SK-N-SH (cell line): ENCODE data around the gene PEX14. TPM values are rescaled to one million over a fixed set of nuclear protein-coding genes. Genes with fewer than 3 reads are reported as not detected.

ENCODE experiments used
- CTCF ChIA-PET: fragments of 300-600, 350-600 bp; formaldehyde crosslinking; extraction: SDS; loops from one replicate; lab custom pipeline; 2021; lab: Yijun Ruan, JAX
- POLR2A ChIA-PET: fragments of 350-600 bp; sonication (Branson Sonifier 250); formaldehyde crosslinking; extraction: SDS; loops from one replicate; lab custom pipeline; 2020; ENCODE audit warnings: antibody characterized with exemption, inconsistent platforms; lab: Yijun Ruan, JAX
- DNase-seq: peaks from one replicate; pipeline ENCODE4 v3.0.0; 2012
- H2AFZ ChIP-seq: fragments of 200-600 bp; sonication (generic); 2 replicates; pipeline ENCODE4 v1.8.1; 2016; ENCODE audit warnings: antibody characterized with exemption, mild to moderate bottlenecking, low read depth
- H3F3A ChIP-seq: fragments of 200-600 bp; sonication (generic); replicated peaks from 2 replicates; pipeline ENCODE3; 2016; ENCODE audit warnings: antibody characterized with exemption, mild to moderate bottlenecking; ENCODE audit not compliant: insufficient read depth
- H3K27ac ChIP-seq, 2 experiments: fragments of 200-500 bp in 1 of 2; fragments of 200-600 bp in 1 of 2; sonication (Bioruptor generic) in 1 of 2; sonication (generic), shearing (Covaris generic) in 1 of 2; 2 replicates each; pipeline versions ENCODE4 v1.5.1 to v1.6.1; 2014 to 2016; ENCODE audit warnings: low read depth in 2 of 2, inconsistent platforms in 1 of 2, low read length in 1 of 2, mild to moderate bottlenecking in 1 of 2, mixed read lengths in 1 of 2
- H3K27me3 ChIP-seq: fragments of 200-600 bp; sonication (generic), shearing (Covaris generic); 2 replicates; pipeline ENCODE4 v1.6.1; 2016; ENCODE audit warnings: mixed run types; ENCODE audit not compliant: insufficient read depth
- H3K36me3 ChIP-seq, 2 experiments: fragments of 200-500 bp in 1 of 2; fragments of 200-600 bp in 1 of 2; sonication (Bioruptor generic) in 1 of 2; sonication (generic) in 1 of 2; replicated peaks in 1 of 2; 2 replicates each; pipeline versions ENCODE3 to v1.5.1; 2014 to 2016; ENCODE audit warnings: low read length in 1 of 2, mild to moderate bottlenecking in 1 of 2; ENCODE audit not compliant: insufficient read depth in 2 of 2, control insufficient read depth in 1 of 2
- H3K4me1 ChIP-seq, 2 experiments: fragments of 200-500 bp in 1 of 2; fragments of 200-600 bp in 1 of 2; sonication (Bioruptor generic) in 1 of 2; sonication (generic), shearing (Covaris generic) in 1 of 2; 2 replicates each; pipeline versions ENCODE4 v1.5.1 to v1.6.1; 2014 to 2016; ENCODE audit warnings: low read depth in 1 of 2, low read length in 1 of 2, mixed run types in 1 of 2; ENCODE audit not compliant: insufficient read depth in 2 of 2, control insufficient read depth in 1 of 2
- H3K4me2 ChIP-seq: fragments of 200-600 bp; sonication (generic), shearing (Covaris generic); 2 replicates; pipeline ENCODE4 v1.6.1; 2017; ENCODE audit warnings: mixed run types
- H3K4me3 ChIP-seq, 2 experiments: fragments of 200-500 bp in 1 of 2; fragments of 200-600 bp in 1 of 2; sonication (Bioruptor generic) in 1 of 2; sonication (generic), shearing (Covaris generic) in 1 of 2; 2 replicates each; pipeline versions ENCODE4 v1.5.1 to v1.8.1; 2014 to 2016; ENCODE audit warnings: low read depth in 2 of 2, inconsistent platforms in 1 of 2, low read length in 1 of 2, mild to moderate bottlenecking in 1 of 2, mixed read lengths in 1 of 2, moderate library complexity in 1 of 2
- H3K79me2 ChIP-seq: fragments of 200-600 bp; sonication (generic); 2 replicates; pipeline ENCODE4 v1.8.1; 2017; ENCODE audit warnings: mild to moderate bottlenecking; ENCODE audit not compliant: insufficient read depth
- H3K9ac ChIP-seq: fragments of 200-600 bp; sonication (generic); 2 replicates; pipeline ENCODE4 v1.6.1; 2017; ENCODE audit warnings: mixed run types
- H3K9me2 ChIP-seq: fragments of 200-600 bp; sonication (generic); 2 replicates; pipeline ENCODE4 v1.6.1; 2017; ENCODE audit warnings: mixed run types
- H3K9me3 ChIP-seq: fragments of 200-600 bp; sonication (generic); 2 replicates; pipeline ENCODE4 v1.6.1; 2017; ENCODE audit warnings: mixed run types, mild to moderate bottlenecking, moderate library complexity
- H4K20me1 ChIP-seq: fragments of 200-600 bp; sonication (generic); 2 replicates; pipeline ENCODE4 v1.6.1; 2017; ENCODE audit warnings: mild to moderate bottlenecking, mixed run types; ENCODE audit not compliant: insufficient read depth
- EP300 ChIP-seq, 2 experiments: IDR thresholded peaks; 2 replicates each; pipeline versions ENCODE4 v1.4.0 to v1.6.1; 2012; ENCODE audit warnings: borderline replicate concordance in 1 of 2, low read depth in 1 of 2, low read length in 1 of 2
- FOXM1 ChIP-seq: IDR thresholded peaks from 2 replicates; pipeline ENCODE4 v1.4.0; 2012; ENCODE audit warnings: low read depth, mild to moderate bottlenecking
- GATA2 ChIP-seq: sonication (generic); formaldehyde crosslinking; IDR thresholded peaks from 2 replicates; pipeline ENCODE4 v1.5.0; 2020; ENCODE audit warnings: mild to moderate bottlenecking, missing genetic modification reagents
- MEF2A ChIP-seq: IDR thresholded peaks from 2 replicates; pipeline ENCODE4 v1.4.0; 2012; ENCODE audit warnings: low read depth, borderline replicate concordance
- MXI1 ChIP-seq: IDR thresholded peaks from 2 replicates; pipeline ENCODE4 v1.6.1; 2012; ENCODE audit warnings: mild to moderate bottlenecking, low read depth, low read length, improper control_type of control experiment
- NFIC ChIP-seq: IDR thresholded peaks from 2 replicates; pipeline ENCODE4 v1.4.0; 2012; ENCODE audit warnings: borderline replicate concordance
- RCOR1 ChIP-seq: fragments of 150-350 bp; IDR thresholded peaks from 2 replicates; pipeline ENCODE4 v1.6.1; 2017; ENCODE audit warnings: antibody characterized with exemption, low read length
- TCF12 ChIP-seq: IDR thresholded peaks from 2 replicates; pipeline ENCODE4 v1.4.0; 2012
- WGBS: methylation state at CpG from one replicate; pipeline ENCODE4 v1.1.6; 2017; ENCODE audit warnings: low lambda C conversion rate; 5-methylcytosine and 5-hydroxymethylcytosine counted together
- polyA plus RNA-seq, 3 experiments: library from polyadenylated mRNA; depleted of rRNA; stranded (reverse); fragments of >200 nt; gene quantifications; 2 replicates each; pipeline ENCODE4 v1.2.3, GENCODE V29; 2012
- TF ChIP-seq, protein P1 (sequence below): fragments of 200-600 bp; sonication (generic); IDR thresholded peaks from 2 replicates; pipeline ENCODE4 v1.6.1; 2017; ENCODE audit warnings: antibody characterized with exemption, mild to moderate bottlenecking, moderate library complexity
- TF ChIP-seq, protein P2 (sequence below): IDR thresholded peaks from 2 replicates; pipeline ENCODE4 v1.6.1; 2012; ENCODE audit warnings: mild to moderate bottlenecking, low read depth, low read length, moderate library complexity
- TF ChIP-seq, protein P3 (sequence below): IDR thresholded peaks from 2 replicates; pipeline ENCODE4; 2012

PEX14 gene
- polyA plus RNA-seq, 1 of the 3 experiments (the other 2 are of a cell fraction): 36.2 TPM

DNA sequence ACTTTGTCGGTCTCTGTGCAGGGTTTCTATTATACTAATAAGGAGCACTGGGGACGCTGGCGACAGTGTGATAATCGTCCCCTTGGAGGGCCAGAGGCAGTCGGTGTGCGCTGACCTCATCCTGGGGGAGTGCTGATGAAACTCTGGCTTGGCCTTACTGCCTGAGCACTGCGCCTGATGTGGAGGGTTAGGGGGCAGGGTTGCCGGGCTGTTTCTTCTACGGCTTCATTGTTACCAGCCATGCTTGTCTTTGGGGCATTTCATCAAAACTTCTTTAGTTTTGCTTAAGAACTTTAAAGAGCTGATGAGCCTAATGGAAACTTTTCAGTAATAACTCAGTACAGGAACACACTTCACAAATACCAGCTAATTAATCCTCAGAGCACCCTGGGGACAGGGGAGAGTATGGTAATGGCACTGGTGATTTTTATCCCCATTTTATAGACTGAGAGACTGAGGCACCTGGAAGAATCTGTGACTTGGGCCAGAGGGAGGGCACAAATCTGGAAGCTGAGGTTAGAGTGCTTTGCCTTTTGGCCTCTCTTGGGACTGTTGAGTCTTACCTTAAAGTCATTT, 81.8 kb downstream of the PEX14 start:
- TF ChIP-seq NFIC (no peak), MXI1 (no peak), FOXM1 (no peak), RCOR1 (no peak), GATA2 (CRISPR knock-in tag) (no peak), MEF2A (no peak), EP300 (IDR thresholded peaks at IDR 0.05; ENCODE audit: borderline replicate concordance in 1 of 2, low read depth in 1 of 2, low read length in 1 of 2) (no peak), TCF12 (no peak)
- TF ChIP-seq, protein P1, sequence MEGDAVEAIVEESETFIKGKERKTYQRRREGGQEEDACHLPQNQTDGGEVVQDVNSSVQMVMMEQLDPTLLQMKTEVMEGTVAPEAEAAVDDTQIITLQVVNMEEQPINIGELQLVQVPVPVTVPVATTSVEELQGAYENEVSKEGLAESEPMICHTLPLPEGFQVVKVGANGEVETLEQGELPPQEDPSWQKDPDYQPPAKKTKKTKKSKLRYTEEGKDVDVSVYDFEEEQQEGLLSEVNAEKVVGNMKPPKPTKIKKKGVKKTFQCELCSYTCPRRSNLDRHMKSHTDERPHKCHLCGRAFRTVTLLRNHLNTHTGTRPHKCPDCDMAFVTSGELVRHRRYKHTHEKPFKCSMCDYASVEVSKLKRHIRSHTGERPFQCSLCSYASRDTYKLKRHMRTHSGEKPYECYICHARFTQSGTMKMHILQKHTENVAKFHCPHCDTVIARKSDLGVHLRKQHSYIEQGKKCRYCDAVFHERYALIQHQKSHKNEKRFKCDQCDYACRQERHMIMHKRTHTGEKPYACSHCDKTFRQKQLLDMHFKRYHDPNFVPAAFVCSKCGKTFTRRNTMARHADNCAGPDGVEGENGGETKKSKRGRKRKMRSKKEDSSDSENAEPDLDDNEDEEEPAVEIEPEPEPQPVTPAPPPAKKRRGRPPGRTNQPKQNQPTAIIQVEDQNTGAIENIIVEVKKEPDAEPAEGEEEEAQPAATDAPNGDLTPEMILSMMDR: no peak
- TF ChIP-seq, protein P2, sequence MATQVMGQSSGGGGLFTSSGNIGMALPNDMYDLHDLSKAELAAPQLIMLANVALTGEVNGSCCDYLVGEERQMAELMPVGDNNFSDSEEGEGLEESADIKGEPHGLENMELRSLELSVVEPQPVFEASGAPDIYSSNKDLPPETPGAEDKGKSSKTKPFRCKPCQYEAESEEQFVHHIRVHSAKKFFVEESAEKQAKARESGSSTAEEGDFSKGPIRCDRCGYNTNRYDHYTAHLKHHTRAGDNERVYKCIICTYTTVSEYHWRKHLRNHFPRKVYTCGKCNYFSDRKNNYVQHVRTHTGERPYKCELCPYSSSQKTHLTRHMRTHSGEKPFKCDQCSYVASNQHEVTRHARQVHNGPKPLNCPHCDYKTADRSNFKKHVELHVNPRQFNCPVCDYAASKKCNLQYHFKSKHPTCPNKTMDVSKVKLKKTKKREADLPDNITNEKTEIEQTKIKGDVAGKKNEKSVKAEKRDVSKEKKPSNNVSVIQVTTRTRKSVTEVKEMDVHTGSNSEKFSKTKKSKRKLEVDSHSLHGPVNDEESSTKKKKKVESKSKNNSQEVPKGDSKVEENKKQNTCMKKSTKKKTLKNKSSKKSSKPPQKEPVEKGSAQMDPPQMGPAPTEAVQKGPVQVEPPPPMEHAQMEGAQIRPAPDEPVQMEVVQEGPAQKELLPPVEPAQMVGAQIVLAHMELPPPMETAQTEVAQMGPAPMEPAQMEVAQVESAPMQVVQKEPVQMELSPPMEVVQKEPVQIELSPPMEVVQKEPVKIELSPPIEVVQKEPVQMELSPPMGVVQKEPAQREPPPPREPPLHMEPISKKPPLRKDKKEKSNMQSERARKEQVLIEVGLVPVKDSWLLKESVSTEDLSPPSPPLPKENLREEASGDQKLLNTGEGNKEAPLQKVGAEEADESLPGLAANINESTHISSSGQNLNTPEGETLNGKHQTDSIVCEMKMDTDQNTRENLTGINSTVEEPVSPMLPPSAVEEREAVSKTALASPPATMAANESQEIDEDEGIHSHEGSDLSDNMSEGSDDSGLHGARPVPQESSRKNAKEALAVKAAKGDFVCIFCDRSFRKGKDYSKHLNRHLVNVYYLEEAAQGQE: no peak
- TF ChIP-seq, protein P3, sequence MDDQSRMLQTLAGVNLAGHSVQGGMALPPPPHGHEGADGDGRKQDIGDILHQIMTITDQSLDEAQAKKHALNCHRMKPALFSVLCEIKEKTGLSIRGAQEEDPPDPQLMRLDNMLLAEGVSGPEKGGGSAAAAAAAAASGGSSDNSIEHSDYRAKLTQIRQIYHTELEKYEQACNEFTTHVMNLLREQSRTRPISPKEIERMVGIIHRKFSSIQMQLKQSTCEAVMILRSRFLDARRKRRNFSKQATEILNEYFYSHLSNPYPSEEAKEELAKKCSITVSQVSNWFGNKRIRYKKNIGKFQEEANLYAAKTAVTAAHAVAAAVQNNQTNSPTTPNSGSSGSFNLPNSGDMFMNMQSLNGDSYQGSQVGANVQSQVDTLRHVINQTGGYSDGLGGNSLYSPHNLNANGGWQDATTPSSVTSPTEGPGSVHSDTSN: no peak
- TF ChIP-seq, all 33 proteins: peak for 0
- no peaks in the 10 kb centered on the region for H4K20me1 ChIP-seq
- no peak overlapping the region for H2AFZ ChIP-seq
- no peak overlapping the region for H3K4me2 ChIP-seq
- H3K9me3 ChIP-seq: no peaks in the 10 kb centered on the region; the same call in 1 of the 2 replicates
- H3F3A ChIP-seq: peaks cover 4% of the 10 kb centered on the region
- no peak overlapping the region for H3K9ac ChIP-seq
- no peaks in the 10 kb centered on the region for H3K36me3 ChIP-seq
- CTCF ChIA-PET: no interaction called here
- peaks cover 0 to 20% of the 10 kb centered on the region in 2 experiments; a peak in 1 of 4 replicates for H3K4me1 ChIP-seq
- no peak overlapping the region for H3K27ac ChIP-seq
- no peak for DNase-seq
- H3K79me2 ChIP-seq: peaks cover 2% of the 10 kb centered on the region; the same call in 1 of the 2 replicates
- H3K4me3 ChIP-seq: no peak overlapping the region
- H3K9me2 ChIP-seq: no peaks in the 10 kb centered on the region
- POLR2A ChIA-PET: no interaction called here
- H3K27me3 ChIP-seq: no peaks in the 10 kb centered on the region
- 89% methylated on average over 9 of the region's 9 CpGs for WGBS
